Spleen (tissue), 11 donors: ENCODE measurements around the gene HEG1. TPM values are rescaled to one million over a fixed set of nuclear protein-coding genes. Genes with fewer than 3 reads are reported as not detected.

ENCODE experiments used
- DNase-seq: peaks from one replicate; pipeline ENCODE4 v3.0.0-alpha.2; 2020
- H3K27ac ChIP-seq, 8 donors: fragments of 200-600 bp; sonication (generic) in 7 of 8; 1 replicate in 4 of 8; 2 replicates in 4 of 8; pipeline versions ENCODE4 v1.5.0 to v1.8.0; 2016 to 2021; ENCODE audit warnings: inconsistent platforms in 4 of 8, mild to moderate bottlenecking in 4 of 8, moderate library complexity in 1 of 8
- H3K27me3 ChIP-seq, 7 donors: fragments of 200-600 bp; sonication (generic) in 6 of 7; replicated peaks in 1 of 7; 1 replicate in 4 of 7; 2 replicates in 3 of 7; pipeline versions ENCODE4 v1.5.0 to v1.8.0; 2016 to 2021; ENCODE audit warnings: inconsistent platforms in 3 of 7, mild to moderate bottlenecking in 1 of 7
- H3K36me3 ChIP-seq, 6 donors: fragments of 200-600 bp; sonication (generic) in 5 of 6; 1 replicate in 4 of 6; 2 replicates in 2 of 6; pipeline versions ENCODE4 v1.5.0 to v1.8.0; 2016 to 2021; ENCODE audit warnings: inconsistent platforms in 2 of 6
- H3K4me1 ChIP-seq, 6 donors: fragments of 200-600 bp; sonication (generic) in 5 of 6; 1 replicate in 3 of 6; 2 replicates in 3 of 6; pipeline versions ENCODE4 v1.5.0 to v1.8.0; 2016 to 2021; ENCODE audit warnings: inconsistent platforms in 3 of 6
- H3K4me3 ChIP-seq, 8 donors: fragments of 200-600 bp; sonication (generic) in 7 of 8; 1 replicate in 4 of 8; 2 replicates in 4 of 8; pipeline versions ENCODE4 v1.5.0 to v1.8.0; 2016 to 2021; ENCODE audit warnings: inconsistent platforms in 4 of 8, mild to moderate bottlenecking in 4 of 8, moderate library complexity in 2 of 8
- H3K9me3 ChIP-seq, 8 donors: fragments of 200-600 bp; sonication (generic) in 7 of 8; 1 replicate in 4 of 8; 2 replicates in 4 of 8; pipeline versions ENCODE4 v1.5.0 to v1.8.0; 2016 to 2021; ENCODE audit warnings: inconsistent platforms in 4 of 8
- CTCF ChIP-seq, 11 experiments: fragments of 200-600 bp in 7 of 11; fragments of 450-650 bp in 4 of 11; sonication (generic) in 4 of 11; IDR thresholded peaks in 8 of 11; conservative IDR thresholded peaks in 3 of 11; 1 replicate in 7 of 11; 2 replicates in 4 of 11; pipeline versions ENCODE4 v1.4.0 to v1.8.0; 2016 to 2021; ENCODE audit warnings: antibody characterized with exemption in 11 of 11, inconsistent platforms in 4 of 11, mild to moderate bottlenecking in 1 of 11
- POLR2A ChIP-seq, 3 donors: fragments of 450-650 bp; IDR thresholded peaks; one replicate each; pipeline ENCODE4 v1.5.1; 2017; ENCODE audit warnings: antibody characterized with exemption in 3 of 3, mild to moderate bottlenecking in 1 of 3
- POLR2AphosphoS5 ChIP-seq, 3 donors: sonication (generic); formaldehyde crosslinking; IDR thresholded peaks; one replicate each; pipeline ENCODE4 v1.5.1; 2017; ENCODE audit warnings: antibody characterized with exemption in 3 of 3
- WGBS, 5 donors: extraction: QIAGEN DNeasy Blood & Tissue Kit in 3 of 5; methylation state at CpG; one replicate each; pipeline versions ENCODE4 v1.1.5 to v1.1.7; 2013 to 2018; 5-methylcytosine and 5-hydroxymethylcytosine counted together
- intact Hi-C: fragments of 100-400 bp; cut with DNase I; formaldehyde crosslinking; loops from one replicate; pipeline ENCODE4 v1.15.0; 2023; ENCODE audit warnings: low total_unique reads
- polyA plus RNA-seq, 3 donors: library from polyadenylated mRNA; stranded (reverse); fragments of 200-250 nt; gene quantifications; one replicate each; pipeline ENCODE4 v1.2.1, GENCODE V29; 2013
- total RNA-seq, 7 donors: library from RNA; depleted of rRNA in 3 of 7; stranded (reverse); fragments of >200 nt in 3 of 7; fragmentation: NEBNext Ultra II Directional in 4 of 7; extraction: Animal tissue kit (Norgen Biotek cat#: 25700) in 4 of 7; gene quantifications; one replicate each; pipeline versions ENCODE4 v1.1.0 to v1.2.1, GENCODE V29; 2016 to 2021
- donor health status: healthy with polysubstance abuse.
- donor health status: DM: no; HTN: no; CAD: no; lungs with moderate emphysema.
- donor health status: DM: no; HTN: no; CAD: no.
- donor health status: Bipolar disorder and iron deficiency.
- donor health status: healthy.
- donor health status: DM: no; HTN: no; CAD: no.
- donor health status: DM: yes; HTN: yes; CAD: no.

HEG1 gene
- total and polyA plus RNA-seq, 10 donors = 3.1 to 87.9 (median 64.7) TPM

DNA sequence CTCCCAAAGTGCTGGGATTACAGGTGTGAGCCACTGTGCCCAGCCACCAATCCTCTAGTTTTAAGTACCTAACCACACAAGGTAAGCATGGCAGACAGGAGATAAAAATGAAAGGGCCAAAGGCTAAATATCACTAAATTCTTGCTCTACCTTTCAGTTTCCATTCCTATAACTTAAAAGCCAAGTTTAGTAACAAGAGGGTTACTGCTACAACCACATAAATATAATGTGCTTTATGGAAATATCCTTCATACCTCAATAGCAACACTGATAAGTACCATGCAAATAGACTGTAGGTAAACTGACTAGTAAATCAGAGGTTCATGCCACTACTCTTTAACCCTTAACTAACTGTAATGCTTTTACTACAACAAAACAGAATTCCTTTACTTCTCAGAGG lies 82.5 kb downstream of the HEG1 start:
- no peak overlapping the region for H3K27ac ChIP-seq
- H3K27me3 ChIP-seq = no peaks in the 10 kb centered on the region
- peaks cover 0 to 97% (median 49%) of the 10 kb centered on the region in 6 donors for H3K36me3 ChIP-seq
- H3K9me3 ChIP-seq = no peaks in the 10 kb centered on the region
- TF ChIP-seq POLR2AphosphoS5 (IDR thresholded peaks at IDR 0.05) = no peak
- no peak for TF ChIP-seq POLR2A (IDR thresholded peaks at IDR 0.05)
- TF ChIP-seq CTCF (IDR thresholded peaks at IDR 0.05 in 8 of 11, conservative IDR thresholded peaks at IDR 0.05 in 3 of 11) = no peak
- no peak for DNase-seq
- H3K4me1 ChIP-seq = peaks cover 0 to 8% (median 0%) of the 10 kb centered on the region in 6 donors
- intact Hi-C loops = no loop called here
- no peak overlapping the region for H3K4me3 ChIP-seq

DNA sequence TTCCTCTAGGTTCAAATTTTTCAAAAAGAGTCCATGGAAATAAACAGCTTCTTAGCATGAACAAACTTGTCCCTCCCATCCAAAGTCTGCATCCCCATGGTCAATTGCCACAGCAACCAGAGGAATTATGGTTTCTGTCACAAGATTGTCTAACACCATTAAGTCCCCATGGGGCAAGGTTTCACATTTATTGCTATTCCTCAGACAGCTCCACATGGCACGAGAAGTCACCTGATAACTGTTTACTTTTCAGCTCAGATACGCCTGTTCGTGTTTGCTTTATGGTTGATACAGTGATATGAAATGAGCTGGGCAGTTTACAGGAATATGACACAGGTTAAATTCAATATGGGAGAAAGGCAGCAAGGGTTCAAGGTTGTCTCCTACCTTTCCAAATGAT lies 83.3 kb downstream of the HEG1 start:
- WGBS, 5 donors = 94 to 98% (median 95%) methylated on average over 3 of the region's 3 CpGs
- H3K27ac ChIP-seq = no peak overlapping the region
- H3K9me3 ChIP-seq = no peaks in the 10 kb centered on the region
- TF ChIP-seq POLR2AphosphoS5 (IDR thresholded peaks at IDR 0.05) = no peak
- TF ChIP-seq CTCF (IDR thresholded peaks at IDR 0.05 in 8 of 11, conservative IDR thresholded peaks at IDR 0.05 in 3 of 11) = no peak
- no peak for TF ChIP-seq POLR2A (IDR thresholded peaks at IDR 0.05)
- DNase-seq = no peak
- H3K36me3 ChIP-seq = peaks cover 0 to 97% (median 46%) of the 10 kb centered on the region in 6 donors
- H3K27me3 ChIP-seq = no peaks in the 10 kb centered on the region
- intact Hi-C loops = no loop called here
- H3K4me3 ChIP-seq = no peak overlapping the region
- peaks cover 0 to 8% (median 0%) of the 10 kb centered on the region in 6 donors for H3K4me1 ChIP-seq

GRCh38 chr3:124969963-124970722 lies 85.7 kb downstream of the HEG1 start:
- Histone ChIP-seq H3K27ac (peak overlapping the region in 3 of 8 donors; percentile 5 to 69 (median 17)), H3K27me3 (no peaks in the 10 kb centered on the region), H3K9me3 (no peaks in the 10 kb centered on the region), H3K4me3 (no peak overlapping the region), H3K4me1 (peaks cover 0 to 8% (median 0%) of the 10 kb centered on the region in 6 donors), H3K36me3 (peaks cover 0 to 74% (median 45%) of the 10 kb centered on the region in 6 donors)
- no peak for DNase-seq
- TF ChIP-seq CTCF (IDR thresholded peaks at IDR 0.05 in 8 of 11, conservative IDR thresholded peaks at IDR 0.05 in 3 of 11) = no peak
- TF ChIP-seq POLR2AphosphoS5 (IDR thresholded peaks at IDR 0.05) = peak in 1 of 3 donors; percentile 38
- WGBS, 5 donors = 92 to 97% (median 94%) methylated on average over 18 of the region's 18 CpGs
- intact Hi-C loops = no loop called here

DNA sequence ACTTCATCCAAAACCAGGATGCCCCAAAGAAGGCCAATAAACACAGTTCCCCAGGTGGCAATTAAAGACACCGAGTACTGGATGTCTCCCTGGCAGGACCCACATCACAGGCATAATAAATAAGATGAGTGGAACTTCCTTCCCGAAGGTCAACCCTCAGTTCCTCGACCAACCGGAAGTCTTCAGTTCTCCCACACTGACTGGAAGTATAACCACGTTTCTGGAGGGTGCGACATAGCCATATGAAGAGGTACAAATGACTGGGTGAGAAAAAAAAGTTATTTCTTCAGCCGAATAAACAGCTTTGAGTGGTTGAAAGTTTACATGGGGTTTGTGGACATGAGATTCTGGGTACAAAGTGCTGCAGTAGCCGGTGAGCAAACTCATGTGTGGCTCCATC lies 86.6 kb downstream of the HEG1 start:
- Histone ChIP-seq H3K27me3 (no peaks in the 10 kb centered on the region), H3K4me1 (peaks cover 0 to 8% (median 0%) of the 10 kb centered on the region in 6 donors), H3K4me3 (no peak overlapping the region), H3K36me3 (peaks cover 0 to 67% (median 45%) of the 10 kb centered on the region in 6 donors), H3K27ac (peak overlapping the region in 4 of 8 donors; percentile 56 to 78 (median 64)), H3K9me3 (no peaks in the 10 kb centered on the region)
- TF ChIP-seq CTCF (IDR thresholded peaks at IDR 0.05 in 8 of 11, conservative IDR thresholded peaks at IDR 0.05 in 3 of 11) (no peak), POLR2A (IDR thresholded peaks at IDR 0.05) (no peak)
- intact Hi-C loops = no loop called here
- DNase-seq = no peak
- 51 to 67% (median 62%) methylated on average over 8 of the region's 8 CpGs for WGBS, 5 donors
